ENCODE measurements around the gene PRKCD. TPM values are rescaled to one million over a fixed set of nuclear protein-coding genes. Genes with fewer than 3 reads are reported as not detected.

Gene PRKCD
- total RNA-seq, 1 experiment from 2014 or later, result 9.6 TPM

DNA sequence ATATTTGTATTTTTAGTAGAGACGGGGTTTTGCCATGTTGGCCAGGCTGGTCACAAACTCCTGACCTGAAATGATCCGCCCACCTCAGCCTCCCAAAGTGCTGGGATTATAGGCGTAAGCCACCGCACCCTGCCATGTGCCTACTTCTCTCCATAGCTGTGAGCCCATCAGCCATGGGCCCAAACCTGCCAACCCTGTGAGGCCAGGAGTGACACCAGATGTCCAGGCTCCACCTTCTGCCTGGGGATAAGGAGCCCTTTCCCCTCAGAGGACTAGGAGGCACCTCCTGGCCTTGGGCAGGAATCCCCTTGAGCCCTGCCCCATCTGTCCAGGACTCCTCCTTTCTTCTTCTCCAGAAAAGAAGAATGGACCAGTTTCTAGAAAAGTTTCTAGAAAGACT lies 16.6 kb upstream of the PRKCD start:
- no TSS peak for BruUV-seq (replicated peaks)
- CTCF ChIA-PET, result interaction anchor here (0.7 to 2.3 kb wide), 3 partner anchors 10 to 13 kb away, joined by 3 to 15 read pairs (median 10); no protein-coding TSS in a partner anchor

DNA sequence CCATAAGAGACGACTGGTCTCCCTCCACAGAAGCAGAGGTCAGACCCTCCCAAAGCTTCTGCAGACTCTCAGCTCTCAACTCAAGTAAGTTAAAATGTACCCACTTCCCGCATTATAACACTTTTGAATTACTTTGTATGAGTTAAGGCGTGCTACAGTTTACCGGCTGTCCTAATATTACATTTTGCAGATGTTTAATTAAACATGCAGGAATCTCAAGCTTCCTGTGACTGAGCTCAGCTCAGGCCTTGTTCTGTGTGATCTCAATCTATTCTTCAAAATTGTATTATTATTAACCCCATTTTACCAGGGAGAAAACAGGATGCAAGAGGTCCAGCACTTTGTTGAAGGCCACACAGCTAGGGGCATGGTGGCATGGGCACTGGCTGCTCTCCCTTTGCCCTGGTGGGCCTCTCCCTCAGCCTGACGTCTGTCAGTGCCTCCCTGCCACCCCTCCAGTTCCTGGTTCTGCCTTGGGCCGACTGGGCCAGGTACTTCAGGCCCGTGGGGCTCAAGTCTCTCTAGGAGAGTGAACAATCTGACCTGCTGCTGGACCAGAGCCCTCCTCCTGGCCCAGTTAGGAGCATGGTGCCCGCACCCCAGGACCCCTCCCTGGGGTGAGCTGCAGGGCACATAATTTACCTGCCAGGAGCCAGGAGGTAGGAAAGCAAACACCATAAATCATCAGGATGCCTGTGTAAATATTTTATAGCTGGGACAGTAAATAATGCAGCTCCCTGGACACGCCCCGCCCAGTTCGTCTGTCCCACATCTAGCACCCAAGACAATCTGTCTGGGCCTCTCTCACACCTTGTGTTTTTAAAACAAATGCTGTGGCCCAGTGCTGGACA lies 15.9 kb upstream of the PRKCD start:
- POLR2A ChIA-PET, result interaction anchor here (0.6 to 1.0 kb wide), 2 partner anchors 15 to 47 kb away, joined by 3 to 4 read pairs; no protein-coding TSS in a partner anchor

More for the DNA sequence above, 16.6 kb upstream of the PRKCD start:
- H3K36me3 Mint-ChIP-seq (ENCODE audit: insufficient read depth, unreplicated experiment), result no peaks in the 10 kb centered on the region
- H3K4me3 Mint-ChIP-seq (ENCODE audit: unreplicated experiment), result no peak overlapping the region
- DNase-seq (ENCODE audit: unreplicated experiment), result no peak
- H3K9me3 Mint-ChIP-seq (ENCODE audit: unreplicated experiment), result no peaks in the 10 kb centered on the region
- TF ChIP-seq, protein P1, sequence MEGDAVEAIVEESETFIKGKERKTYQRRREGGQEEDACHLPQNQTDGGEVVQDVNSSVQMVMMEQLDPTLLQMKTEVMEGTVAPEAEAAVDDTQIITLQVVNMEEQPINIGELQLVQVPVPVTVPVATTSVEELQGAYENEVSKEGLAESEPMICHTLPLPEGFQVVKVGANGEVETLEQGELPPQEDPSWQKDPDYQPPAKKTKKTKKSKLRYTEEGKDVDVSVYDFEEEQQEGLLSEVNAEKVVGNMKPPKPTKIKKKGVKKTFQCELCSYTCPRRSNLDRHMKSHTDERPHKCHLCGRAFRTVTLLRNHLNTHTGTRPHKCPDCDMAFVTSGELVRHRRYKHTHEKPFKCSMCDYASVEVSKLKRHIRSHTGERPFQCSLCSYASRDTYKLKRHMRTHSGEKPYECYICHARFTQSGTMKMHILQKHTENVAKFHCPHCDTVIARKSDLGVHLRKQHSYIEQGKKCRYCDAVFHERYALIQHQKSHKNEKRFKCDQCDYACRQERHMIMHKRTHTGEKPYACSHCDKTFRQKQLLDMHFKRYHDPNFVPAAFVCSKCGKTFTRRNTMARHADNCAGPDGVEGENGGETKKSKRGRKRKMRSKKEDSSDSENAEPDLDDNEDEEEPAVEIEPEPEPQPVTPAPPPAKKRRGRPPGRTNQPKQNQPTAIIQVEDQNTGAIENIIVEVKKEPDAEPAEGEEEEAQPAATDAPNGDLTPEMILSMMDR (IDR thresholded peaks at IDR 0.05; ENCODE audit: unreplicated experiment), result no peak
- intact Hi-C loops (cut with micrococcal nuclease), result no loop called here
- H3K27me3 Mint-ChIP-seq (ENCODE audit: insufficient read depth, unreplicated experiment), result no peaks in the 10 kb centered on the region
- H3K4me1 Mint-ChIP-seq (ENCODE audit: insufficient read depth, unreplicated experiment), result peaks cover 7% of the 10 kb centered on the region
- no peak overlapping the region for H3K27ac Mint-ChIP-seq (ENCODE audit: low read depth, unreplicated experiment)
- POLR2A ChIA-PET, result interaction anchor here (0.6 kb wide), 1 partner anchor 46 kb away, joined by 4 read pairs; no protein-coding TSS in a partner anchor

DNA sequence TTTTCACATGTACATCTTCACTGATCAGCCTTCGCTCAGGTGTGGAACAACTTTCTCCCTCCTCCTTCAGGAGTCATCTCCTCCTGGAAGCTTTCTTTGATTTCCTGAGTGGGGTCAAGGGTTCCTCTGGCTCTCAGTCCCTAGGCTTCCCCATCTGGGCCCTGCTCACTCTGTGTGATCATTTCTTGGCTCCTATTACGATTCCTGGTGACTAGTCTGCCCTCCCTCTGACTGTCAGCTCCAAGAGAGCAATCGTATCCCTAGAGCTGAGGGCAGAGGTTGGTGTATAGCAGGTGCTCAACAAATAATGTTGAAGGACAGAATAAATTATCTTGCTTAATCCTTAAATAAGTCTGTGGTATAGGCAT lies 15.3 kb upstream of the PRKCD start:
- BruUV-seq (replicated peaks), result no TSS peak
- CTCF ChIA-PET, result interaction anchor here (1.0 to 2.3 kb wide), 4 partner anchors 9 to 51 kb away, joined by 4 to 15 read pairs (median 5); no protein-coding TSS in a partner anchor
- TF ChIP-seq, protein P1 (IDR thresholded peaks at IDR 0.05; ENCODE audit: unreplicated experiment), result no peak
- Mint-ChIP-seq H3K27ac (ENCODE audit: low read depth, unreplicated experiment) (no peak overlapping the region), H3K9me3 (ENCODE audit: unreplicated experiment) (no peaks in the 10 kb centered on the region), H3K27me3 (ENCODE audit: insufficient read depth, unreplicated experiment) (no peaks in the 10 kb centered on the region), H3K4me1 (ENCODE audit: insufficient read depth, unreplicated experiment) (peaks cover 12% of the 10 kb centered on the region), H3K36me3 (ENCODE audit: insufficient read depth, unreplicated experiment) (no peaks in the 10 kb centered on the region), H3K4me3 (ENCODE audit: unreplicated experiment) (no peak overlapping the region)
- no peak for DNase-seq (ENCODE audit: unreplicated experiment)
- intact Hi-C loops (cut with micrococcal nuclease), result no loop called here
- POLR2A ChIA-PET, result interaction anchor here (1.0 kb wide), 1 partner anchor 15 kb away, joined by 3 read pairs; no protein-coding TSS in a partner anchor

More for the DNA sequence above, 15.9 kb upstream of the PRKCD start:
- intact Hi-C loops (cut with micrococcal nuclease), result no loop called here
- Mint-ChIP-seq H3K36me3 (ENCODE audit: insufficient read depth, unreplicated experiment) (no peaks in the 10 kb centered on the region), H3K9me3 (ENCODE audit: unreplicated experiment) (no peaks in the 10 kb centered on the region), H3K27ac (ENCODE audit: low read depth, unreplicated experiment) (no peak overlapping the region), H3K4me3 (ENCODE audit: unreplicated experiment) (no peak overlapping the region), H3K27me3 (ENCODE audit: insufficient read depth, unreplicated experiment) (no peaks in the 10 kb centered on the region), H3K4me1 (ENCODE audit: insufficient read depth, unreplicated experiment) (peaks cover 12% of the 10 kb centered on the region)
- no peak for DNase-seq (ENCODE audit: unreplicated experiment)
- TF ChIP-seq, protein P1 (IDR thresholded peaks at IDR 0.05; ENCODE audit: unreplicated experiment), result no peak
- CTCF ChIA-PET, result interaction anchor here (0.6 to 2.3 kb wide), 5 partner anchors 10 to 51 kb away, joined by 3 to 15 read pairs (median 4); no protein-coding TSS in a partner anchor
- BruUV-seq (replicated peaks), result no TSS peak

DNA sequence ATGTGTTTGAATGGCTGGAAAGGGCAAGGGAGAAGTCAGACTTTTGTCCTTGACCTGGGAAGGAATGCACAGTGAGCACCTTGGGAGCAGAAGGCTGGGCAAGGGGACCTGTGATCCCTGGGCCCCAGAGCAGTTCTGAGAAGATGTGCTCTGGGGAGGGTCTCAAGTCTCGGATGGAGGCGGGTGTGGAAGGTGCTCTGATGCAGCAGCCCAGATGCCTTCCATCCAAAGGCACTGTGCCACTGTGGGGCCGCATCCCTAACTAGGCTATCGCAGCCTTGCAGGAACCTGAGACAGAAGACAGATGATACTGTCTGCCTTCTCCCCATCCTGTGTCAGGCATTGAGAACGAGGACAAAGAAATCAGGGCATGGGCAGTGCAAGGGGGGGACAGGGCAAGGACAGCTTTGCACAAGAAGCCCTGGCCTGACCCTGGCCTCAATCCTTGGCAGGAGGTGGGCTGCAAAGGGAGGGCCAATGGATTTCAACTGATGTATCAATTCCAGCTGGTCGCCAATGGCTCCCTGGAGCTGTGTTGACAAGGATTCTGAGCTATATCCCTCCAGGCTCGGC lies 14.6 kb upstream of the PRKCD start:
- Mint-ChIP-seq H3K27ac (ENCODE audit: low read depth, unreplicated experiment) (no peak overlapping the region), H3K36me3 (ENCODE audit: insufficient read depth, unreplicated experiment) (no peaks in the 10 kb centered on the region), H3K4me3 (ENCODE audit: unreplicated experiment) (no peak overlapping the region), H3K27me3 (ENCODE audit: insufficient read depth, unreplicated experiment) (no peaks in the 10 kb centered on the region), H3K9me3 (ENCODE audit: unreplicated experiment) (no peaks in the 10 kb centered on the region), H3K4me1 (ENCODE audit: insufficient read depth, unreplicated experiment) (peaks cover 14% of the 10 kb centered on the region)
- intact Hi-C loops (cut with micrococcal nuclease), result no loop called here
- POLR2A ChIA-PET, result interaction anchor here (0.7 to 1.0 kb wide), 2 partner anchors 14 to 376 kb away, joined by 3 read pairs; partner anchors contain the start of gene NEK4
- TF ChIP-seq, protein P1 (IDR thresholded peaks at IDR 0.05; ENCODE audit: unreplicated experiment), result no peak
- CTCF ChIA-PET, result interaction anchor here (0.6 to 2.3 kb wide), 4 partner anchors 9 to 795 kb away, joined by 3 to 15 read pairs (median 4); no protein-coding TSS in a partner anchor
- no TSS peak for BruUV-seq (replicated peaks)
- DNase-seq (ENCODE audit: unreplicated experiment), result no peak
